HEK293 (cell line): Measurements from ENCODE around the gene GTF3C1.

ENCODE experiments used
- KLF9 ChIP-seq: fragments of 450-650 bp; formaldehyde crosslinking; IDR thresholded peaks from 2 replicates; pipeline ENCODE4 v1.5.1; 2016; ENCODE audit warnings: missing biosample characterization, missing genetic modification characterization, low read depth
- ZBTB8A ChIP-seq: fragments of 450-650 bp; formaldehyde crosslinking; IDR thresholded peaks from 2 replicates; pipeline ENCODE4 v1.5.1; 2016; ENCODE audit warnings: missing biosample characterization, missing genetic modification characterization
- ZNF19 ChIP-seq: fragments of 450-650 bp; formaldehyde crosslinking; IDR thresholded peaks from 2 replicates; pipeline ENCODE4; 2016; ENCODE audit warnings: missing biosample characterization, missing genetic modification characterization, low read depth
- ZNF266 ChIP-seq: fragments of 450-650 bp; formaldehyde crosslinking; IDR thresholded peaks from 2 replicates; pipeline ENCODE4 v1.5.1; 2016; ENCODE audit warnings: missing biosample characterization, missing genetic modification characterization, low read depth
- ZNF324 ChIP-seq: fragments of 450-650 bp; formaldehyde crosslinking; IDR thresholded peaks from 2 replicates; pipeline ENCODE4 v1.5.1; 2016; ENCODE audit warnings: missing biosample characterization, missing genetic modification characterization
- ZNF416 ChIP-seq: fragments of 450-650 bp; formaldehyde crosslinking; IDR thresholded peaks from 2 replicates; pipeline ENCODE4 v1.5.1; 2016; ENCODE audit warnings: missing biosample characterization, missing genetic modification characterization
- TF ChIP-seq, protein P1 (sequence below): fragments of 450-650 bp; formaldehyde crosslinking; IDR thresholded peaks from 2 replicates; pipeline ENCODE4 v1.5.1; 2016; ENCODE audit warnings: missing biosample characterization, missing genetic modification characterization
- TF ChIP-seq, protein P2 (sequence below): fragments of 450-650 bp; formaldehyde crosslinking; IDR thresholded peaks from 2 replicates; pipeline ENCODE4 v1.5.1; 2016; ENCODE audit warnings: missing biosample characterization, missing genetic modification characterization

DNA sequence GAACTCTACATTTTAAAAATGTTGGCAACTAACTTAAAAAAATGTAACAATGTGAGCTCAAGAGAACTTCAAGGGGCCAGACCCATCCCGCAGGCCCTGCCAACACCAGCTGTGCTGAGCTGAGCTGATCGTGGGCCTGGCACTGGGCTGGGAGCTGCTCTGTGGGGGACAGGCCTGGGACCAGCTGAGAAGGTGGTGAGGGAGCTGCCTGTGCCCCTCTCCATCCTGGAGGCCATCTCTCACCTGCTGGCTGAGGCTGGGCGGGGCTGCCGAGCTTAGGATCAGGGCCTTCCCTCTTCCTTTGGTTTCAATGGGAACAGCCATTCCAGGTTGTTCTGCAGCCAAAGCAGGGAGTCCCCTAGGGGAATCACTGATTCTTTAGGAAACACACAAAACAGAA is 89.5 kb downstream of the GTF3C1 start:
- TF ChIP-seq ZNF19 (tag by site-specific recombination), result no peak
- TF ChIP-seq, protein P1, sequence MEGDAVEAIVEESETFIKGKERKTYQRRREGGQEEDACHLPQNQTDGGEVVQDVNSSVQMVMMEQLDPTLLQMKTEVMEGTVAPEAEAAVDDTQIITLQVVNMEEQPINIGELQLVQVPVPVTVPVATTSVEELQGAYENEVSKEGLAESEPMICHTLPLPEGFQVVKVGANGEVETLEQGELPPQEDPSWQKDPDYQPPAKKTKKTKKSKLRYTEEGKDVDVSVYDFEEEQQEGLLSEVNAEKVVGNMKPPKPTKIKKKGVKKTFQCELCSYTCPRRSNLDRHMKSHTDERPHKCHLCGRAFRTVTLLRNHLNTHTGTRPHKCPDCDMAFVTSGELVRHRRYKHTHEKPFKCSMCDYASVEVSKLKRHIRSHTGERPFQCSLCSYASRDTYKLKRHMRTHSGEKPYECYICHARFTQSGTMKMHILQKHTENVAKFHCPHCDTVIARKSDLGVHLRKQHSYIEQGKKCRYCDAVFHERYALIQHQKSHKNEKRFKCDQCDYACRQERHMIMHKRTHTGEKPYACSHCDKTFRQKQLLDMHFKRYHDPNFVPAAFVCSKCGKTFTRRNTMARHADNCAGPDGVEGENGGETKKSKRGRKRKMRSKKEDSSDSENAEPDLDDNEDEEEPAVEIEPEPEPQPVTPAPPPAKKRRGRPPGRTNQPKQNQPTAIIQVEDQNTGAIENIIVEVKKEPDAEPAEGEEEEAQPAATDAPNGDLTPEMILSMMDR, result no peak
- no peak for TF ChIP-seq ZNF266 (tag by site-specific recombination)
- TF ChIP-seq ZNF416 (tag by site-specific recombination), result no peak
- TF ChIP-seq ZNF324 (tag by site-specific recombination), result no peak
- no peak for TF ChIP-seq KLF9
- TF ChIP-seq ZBTB8A (tag by site-specific recombination), result no peak
- TF ChIP-seq, protein P2, sequence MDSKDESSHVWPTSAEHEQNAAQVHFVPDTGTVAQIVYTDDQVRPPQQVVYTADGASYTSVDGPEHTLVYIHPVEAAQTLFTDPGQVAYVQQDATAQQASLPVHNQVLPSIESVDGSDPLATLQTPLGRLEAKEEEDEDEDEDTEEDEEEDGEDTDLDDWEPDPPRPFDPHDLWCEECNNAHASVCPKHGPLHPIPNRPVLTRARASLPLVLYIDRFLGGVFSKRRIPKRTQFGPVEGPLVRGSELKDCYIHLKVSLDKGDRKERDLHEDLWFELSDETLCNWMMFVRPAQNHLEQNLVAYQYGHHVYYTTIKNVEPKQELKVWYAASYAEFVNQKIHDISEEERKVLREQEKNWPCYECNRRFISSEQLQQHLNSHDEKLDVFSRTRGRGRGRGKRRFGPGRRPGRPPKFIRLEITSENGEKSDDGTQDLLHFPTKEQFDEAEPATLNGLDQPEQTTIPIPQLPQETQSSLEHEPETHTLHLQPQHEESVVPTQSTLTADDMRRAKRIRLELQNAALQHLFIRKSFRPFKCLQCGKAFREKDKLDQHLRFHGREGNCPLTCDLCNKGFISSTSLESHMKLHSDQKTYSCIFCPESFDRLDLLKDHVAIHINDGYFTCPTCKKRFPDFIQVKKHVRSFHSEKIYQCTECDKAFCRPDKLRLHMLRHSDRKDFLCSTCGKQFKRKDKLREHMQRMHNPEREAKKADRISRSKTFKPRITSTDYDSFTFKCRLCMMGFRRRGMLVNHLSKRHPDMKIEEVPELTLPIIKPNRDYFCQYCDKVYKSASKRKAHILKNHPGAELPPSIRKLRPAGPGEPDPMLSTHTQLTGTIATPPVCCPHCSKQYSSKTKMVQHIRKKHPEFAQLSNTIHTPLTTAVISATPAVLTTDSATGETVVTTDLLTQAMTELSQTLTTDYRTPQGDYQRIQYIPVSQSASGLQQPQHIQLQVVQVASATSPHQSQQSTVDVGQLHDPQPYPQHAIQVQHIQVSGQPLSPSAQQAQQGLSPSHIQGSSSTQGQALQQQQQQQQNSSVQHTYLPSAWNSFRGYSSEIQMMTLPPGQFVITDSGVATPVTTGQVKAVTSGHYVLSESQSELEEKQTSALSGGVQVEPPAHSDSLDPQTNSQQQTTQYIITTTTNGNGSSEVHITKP, result no peak
